ENCODE measurements around the gene RASSF5.
A peak's percentile ranks its signal among the peaks of the same experiment; 100 is the strongest.

- peak; percentile 94 for TF ChIP-seq CTCF (IDR thresholded peaks at IDR 0.05)
- no peak for TF ChIP-seq EZH2 (IDR thresholded peaks at IDR 0.05; ENCODE audit: borderline replicate concordance, insufficient read depth, low read depth, low read length, poor library complexity, severe bottlenecking)
These were observed 127.2 kb downstream of the RASSF5 start for GRCh38 chr1:206634365-206635079.

Measured in B cell (primary cell).